HEK293T (cell line): ENCODE data around the gene EMSY.

Source experiments
- CTCF ChIA-PET: fragments of 350-600 bp; formaldehyde crosslinking; extraction: SDS; loops from one replicate; lab custom pipeline; 2021; ENCODE audit warnings: antibody characterized with exemption, inconsistent platforms; lab: Yijun Ruan, JAX
- POLR2A ChIA-PET: fragments of 350-600 bp; formaldehyde crosslinking; extraction: SDS; loops from one replicate; lab custom pipeline; 2020; ENCODE audit warnings: antibody characterized with exemption, inconsistent platforms; lab: Yijun Ruan, JAX
- DNase-seq: peaks from one replicate; pipeline ENCODE4 v3.0.0; 2012; ENCODE audit warnings: mixed read lengths; ENCODE audit errors: extremely low spot score
- ARNT ChIP-seq: fragments of 450-650 bp; IDR thresholded peaks from 2 replicates; pipeline ENCODE4 v1.6.1; 2017; ENCODE audit warnings: mild to moderate bottlenecking
- BHLHE40 ChIP-seq: fragments of 450-650 bp; IDR thresholded peaks from 2 replicates; pipeline ENCODE4 v1.6.1; 2016; ENCODE audit warnings: mild to moderate bottlenecking, moderate library complexity, borderline replicate concordance
- CTBP1 ChIP-seq: fragments of 450-650 bp; IDR thresholded peaks from 2 replicates; pipeline ENCODE4 v1.6.1; 2016; ENCODE audit warnings: borderline replicate concordance
- ELF4 ChIP-seq: fragments of 450-650 bp; IDR thresholded peaks from 2 replicates; pipeline ENCODE4 v1.6.1; 2017; ENCODE audit warnings: antibody characterized with exemption
- FOXA1 ChIP-seq: fragments of 450-650 bp; IDR thresholded peaks from 2 replicates; pipeline ENCODE4 v1.6.1; 2016; ENCODE audit warnings: mild to moderate bottlenecking
- FOXK2 ChIP-seq: fragments of 450-650 bp; IDR thresholded peaks from 2 replicates; pipeline ENCODE4 v1.6.1; 2016; ENCODE audit warnings: mild to moderate bottlenecking
- FOXM1 ChIP-seq: fragments of 450-650 bp; IDR thresholded peaks from 2 replicates; pipeline ENCODE4 v1.6.1; 2017; ENCODE audit warnings: mild to moderate bottlenecking, borderline replicate concordance
- HDGF ChIP-seq: fragments of 450-650 bp; IDR thresholded peaks from 2 replicates; pipeline ENCODE4 v1.6.1; 2017; ENCODE audit warnings: antibody characterized with exemption, borderline replicate concordance
- L3MBTL2 ChIP-seq: fragments of 450-650 bp; conservative IDR thresholded peaks from 2 replicates; pipeline ENCODE4 v1.6.1; 2016; ENCODE audit warnings: mild to moderate bottlenecking
- LEF1 ChIP-seq: fragments of 450-650 bp; IDR thresholded peaks from 2 replicates; pipeline ENCODE4 v1.6.1; 2017; ENCODE audit warnings: mild to moderate bottlenecking, borderline replicate concordance
- NFRKB ChIP-seq: fragments of 450-650 bp; IDR thresholded peaks from 2 replicates; pipeline ENCODE4 v1.6.1; 2016; ENCODE audit warnings: mild to moderate bottlenecking, moderate library complexity
- PKNOX1 ChIP-seq: fragments of 450-650 bp; IDR thresholded peaks from 2 replicates; pipeline ENCODE4 v1.6.1; 2016
- SP1 ChIP-seq: fragments of 450-650 bp; IDR thresholded peaks from 2 replicates; pipeline ENCODE4 v1.6.1; 2017
- SUZ12 ChIP-seq: fragments of 450-650 bp; IDR thresholded peaks from 2 replicates; pipeline ENCODE4 v1.6.1; 2016; ENCODE audit warnings: mild to moderate bottlenecking
- TARDBP ChIP-seq: fragments of 450-650 bp; IDR thresholded peaks from 2 replicates; pipeline ENCODE4 v1.6.1; 2016
- ZNF384 ChIP-seq: fragments of 450-650 bp; IDR thresholded peaks from 2 replicates; pipeline ENCODE4 v1.6.1; 2016

The EMSY gene

DNA sequence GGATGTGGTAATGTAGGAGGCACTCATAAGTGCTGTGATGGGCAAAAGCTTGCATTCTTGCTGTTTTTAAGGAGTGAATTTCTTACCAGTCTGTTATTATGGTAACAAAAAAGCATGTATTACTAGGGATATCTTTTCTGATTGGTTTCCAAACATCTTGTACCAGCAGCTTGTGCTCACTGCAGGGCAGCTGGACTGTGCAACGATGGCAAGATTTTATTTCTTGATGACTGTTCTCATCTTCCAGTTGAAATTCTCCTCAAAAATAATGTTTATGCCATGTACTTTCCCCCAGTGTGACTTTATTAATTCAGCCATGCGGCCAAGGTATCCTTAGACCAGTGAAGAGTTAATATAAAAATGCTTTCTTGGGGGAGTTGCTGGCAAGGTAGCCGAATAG, 35.4 kb downstream of the EMSY start:
- ChIA-PET CTCF (no interaction called here), POLR2A (interaction anchor here (0.5 kb wide), 1 partner anchor 122 kb away, joined by 3 read pairs; no protein-coding TSS in a partner anchor)
- TF ChIP-seq FOXM1: no peak
- TF ChIP-seq BHLHE40: no peak
- no peak for TF ChIP-seq ARNT
- no peak for TF ChIP-seq FOXK2
- TF ChIP-seq HDGF: no peak
- TF ChIP-seq CTBP1: no peak
- TF ChIP-seq SUZ12: no peak
- DNase-seq: no peak

GRCh38 chr11:76491644-76492043, 46.8 kb downstream of the EMSY start:
- no peak for TF ChIP-seq FOXA1
- CTCF ChIA-PET: no interaction called here
- DNase-seq: no peak
- POLR2A ChIA-PET: no interaction called here

DNA sequence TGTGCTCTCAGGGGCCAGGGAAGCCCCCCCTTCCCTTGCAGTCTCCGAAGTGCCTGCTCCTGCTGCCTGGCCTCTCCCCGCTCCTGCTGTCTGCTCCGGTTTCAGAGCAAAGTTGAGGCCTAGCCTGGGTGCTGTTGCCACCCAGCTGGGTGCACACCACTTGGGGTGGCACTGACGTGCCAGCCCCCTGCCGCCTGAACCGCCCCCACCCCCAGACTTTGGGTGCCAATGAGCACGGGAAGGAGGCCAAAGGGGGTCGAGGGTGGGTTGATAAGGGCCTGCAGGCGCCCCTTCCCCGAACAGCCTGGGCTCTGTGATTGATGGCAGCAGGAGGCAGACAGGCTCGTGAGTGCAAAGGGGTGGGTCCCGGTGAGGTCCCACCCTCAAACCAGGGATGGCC, 48.2 kb downstream of the EMSY start:
- CTCF ChIA-PET: no interaction called here
- POLR2A ChIA-PET: no interaction called here
- no peak for TF ChIP-seq FOXK2
- no peak for TF ChIP-seq SP1
- no peak for TF ChIP-seq ELF4
- TF ChIP-seq FOXA1: no peak
- TF ChIP-seq LEF1: no peak
- no peak for TF ChIP-seq ARNT
- no peak for TF ChIP-seq TARDBP
- no peak for TF ChIP-seq L3MBTL2
- no peak for TF ChIP-seq CTBP1
- no peak for TF ChIP-seq SUZ12
- no peak for TF ChIP-seq BHLHE40
- no peak for DNase-seq

DNA sequence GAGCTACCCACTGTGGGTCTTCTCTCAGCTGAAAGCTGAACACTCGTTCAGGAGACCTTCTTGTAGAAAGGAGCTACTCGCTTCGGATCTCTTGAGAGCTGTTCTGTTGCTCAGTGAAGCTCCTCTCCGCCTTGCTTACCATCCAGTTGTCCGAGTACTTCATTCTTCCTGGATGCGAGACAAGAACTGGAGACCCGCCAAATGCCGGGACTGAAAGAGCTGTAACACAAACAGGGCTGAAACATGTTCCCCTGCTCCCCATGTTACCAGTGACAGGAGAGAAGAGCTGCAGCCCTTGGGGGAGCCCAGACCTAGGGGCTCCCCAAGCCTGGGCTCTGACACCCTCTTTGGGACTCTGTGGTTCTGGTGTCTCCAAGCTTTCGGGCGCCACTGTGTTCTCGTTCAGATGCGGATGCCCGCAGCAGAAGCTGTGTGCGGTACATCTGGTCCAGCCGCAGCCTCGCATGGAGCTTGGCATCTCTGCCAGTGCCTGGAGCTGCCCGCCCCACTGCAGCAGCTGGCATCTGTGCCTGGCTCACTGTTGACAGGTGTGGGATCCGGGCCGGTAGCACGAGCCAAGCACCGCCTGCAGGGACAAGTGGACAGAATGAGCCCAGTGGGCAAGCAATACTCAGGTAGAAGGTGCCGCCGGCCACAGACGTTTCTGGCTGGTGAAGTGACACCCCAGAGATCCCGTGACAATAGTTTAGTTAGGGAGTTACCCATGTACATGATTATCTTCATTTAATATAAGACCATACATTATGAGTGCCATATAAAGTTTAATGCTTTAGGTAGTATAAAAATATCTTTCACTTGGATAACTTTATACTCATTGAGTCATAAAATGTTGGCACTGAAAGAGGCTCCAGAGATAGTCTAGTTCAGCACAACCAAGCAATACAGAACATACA, 49.1 kb downstream of the EMSY start:
- DNase-seq: no peak
- POLR2A ChIA-PET: no interaction called here
- TF ChIP-seq CTBP1 (no peak), SP1 (no peak)
- CTCF ChIA-PET: no interaction called here

- ChIA-PET CTCF (no interaction called here), POLR2A (no interaction called here)
- DNase-seq: no peak
- TF ChIP-seq SP1 (no peak), LEF1 (no peak), ELF4 (no peak), TARDBP (no peak), HDGF (no peak), BHLHE40 (no peak), ARNT (no peak), CTBP1 (no peak), PKNOX1 (no peak), NFRKB (no peak), FOXM1 (no peak), L3MBTL2 (no peak), ZNF384 (no peak), SUZ12 (no peak), FOXA1 (no peak), FOXK2 (no peak)
Measured at GRCh38 chr11:76495019-76495418, 50.2 kb downstream of the EMSY start.

- DNase-seq: no peak
- TF ChIP-seq PKNOX1 (no peak), L3MBTL2 (no peak), LEF1 (no peak), BHLHE40 (no peak), NFRKB (no peak), SP1 (no peak)
- CTCF ChIA-PET: no interaction called here
- POLR2A ChIA-PET: no interaction called here
Measured at GRCh38 chr11:76496174-76496573, 51.4 kb downstream of the EMSY start.

GRCh38 chr11:76501526-76502202, 56.8 kb downstream of the EMSY start:
- DNase-seq: no peak
- ChIA-PET POLR2A (no interaction called here), CTCF (no interaction called here)
- TF ChIP-seq ZNF384: no peak
